ENCODE results near the gene ASCC3.

ASCC3 gene

DNA sequence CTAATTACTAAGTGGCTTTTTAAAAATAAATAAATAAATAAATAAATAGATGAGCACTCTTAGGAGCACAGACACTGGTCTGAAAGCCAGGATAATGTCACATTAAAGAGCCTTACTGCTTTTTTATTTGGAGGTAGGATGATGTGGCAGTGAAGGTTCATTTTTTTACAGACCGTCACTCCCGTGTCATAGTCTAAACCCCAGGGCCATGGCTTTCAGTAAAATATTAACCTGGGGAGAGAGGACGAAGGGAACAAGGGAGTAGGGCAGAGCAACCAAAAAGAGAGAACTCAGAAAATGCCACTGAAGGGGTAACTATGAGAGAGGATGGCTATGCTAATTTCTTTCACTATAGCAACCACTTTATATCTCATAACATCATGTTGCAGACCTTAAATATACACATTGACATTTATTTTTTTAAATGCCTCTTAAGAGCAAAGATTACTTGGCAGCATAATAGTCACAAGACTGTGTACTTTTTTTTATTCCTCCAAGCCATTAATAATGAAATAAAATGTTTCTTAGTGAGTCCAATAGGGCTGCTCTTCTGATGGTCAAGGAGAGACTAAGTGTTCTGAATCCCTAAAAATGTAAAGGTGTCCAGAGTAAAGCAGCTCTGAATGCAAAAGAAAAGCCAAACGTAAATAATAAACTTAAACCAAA lies 315.6 kb downstream of the ASCC3 start:
- no peak for DNase-seq

DNA sequence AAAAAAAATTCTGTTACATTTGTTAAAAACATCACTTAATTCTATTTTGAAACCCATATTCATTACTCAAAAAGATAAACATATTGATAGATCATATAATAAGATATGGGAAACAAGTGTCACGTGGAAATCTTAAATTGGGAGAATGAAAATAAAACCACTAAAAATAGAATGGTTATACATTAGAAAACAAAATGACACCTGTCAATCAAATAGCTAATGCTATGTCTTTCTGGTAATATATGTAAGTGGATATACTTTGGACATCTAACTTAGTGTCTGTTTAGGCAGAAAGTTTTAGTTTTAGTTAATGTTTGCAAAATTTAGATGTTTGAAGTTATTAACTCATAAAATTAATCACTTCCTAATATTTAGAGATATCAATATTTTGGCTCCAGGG lies 321.3 kb downstream of the ASCC3 start:
- DNase-seq = no peak

DNA sequence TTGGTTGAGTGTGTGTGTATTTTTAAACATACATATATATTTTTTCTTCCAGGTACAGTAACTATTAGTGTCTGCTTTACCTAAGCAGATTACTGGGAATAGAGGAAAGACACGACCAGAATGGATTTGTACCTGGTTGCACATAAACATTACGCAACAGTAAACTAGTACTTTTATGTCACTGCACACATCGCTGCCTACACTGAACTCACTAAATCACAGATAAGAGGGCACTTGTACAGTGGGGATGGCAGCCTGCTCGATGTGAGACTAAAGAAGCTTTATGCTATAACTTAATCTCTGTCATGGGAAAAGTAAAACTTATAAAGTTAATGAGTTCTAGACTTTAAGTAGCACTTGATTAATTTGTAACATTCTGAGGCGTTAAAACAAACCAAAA lies 326.9 kb downstream of the ASCC3 start:
- no peak for DNase-seq

DNA sequence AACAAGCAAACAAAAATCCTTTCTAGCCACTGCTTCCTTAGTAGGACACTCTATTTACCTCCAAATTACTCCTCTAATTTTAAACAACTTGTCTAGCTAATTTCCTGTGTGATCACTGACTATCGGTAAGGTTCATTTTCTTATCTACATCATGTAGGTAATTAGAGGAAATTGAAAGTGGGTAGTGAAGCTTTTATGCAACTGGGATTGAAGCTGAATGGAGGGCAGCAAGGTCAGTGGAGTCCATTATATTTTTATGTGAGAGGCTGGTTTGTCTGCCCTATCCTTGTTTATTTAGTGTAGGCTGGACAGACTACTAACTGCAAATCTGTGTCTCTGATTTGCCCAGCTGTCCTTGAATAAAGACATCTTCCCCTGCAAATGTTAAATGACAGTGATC lies 327.9 kb downstream of the ASCC3 start:
- no peak for DNase-seq

- DNase-seq = no peak
These were observed 331.5 kb downstream of the ASCC3 start for GRCh38 chr6:100549406-100550167.

- DNase-seq = no peak
These were observed 343.0 kb downstream of the ASCC3 start for GRCh38 chr6:100538086-100538485.

- no peak for DNase-seq
These were observed 362.5 kb downstream of the ASCC3 start for GRCh38 chr6:100518588-100518987.

GRCh38 chr6:100517633-100518032 lies 363.5 kb downstream of the ASCC3 start:
- no peak for DNase-seq

DNA sequence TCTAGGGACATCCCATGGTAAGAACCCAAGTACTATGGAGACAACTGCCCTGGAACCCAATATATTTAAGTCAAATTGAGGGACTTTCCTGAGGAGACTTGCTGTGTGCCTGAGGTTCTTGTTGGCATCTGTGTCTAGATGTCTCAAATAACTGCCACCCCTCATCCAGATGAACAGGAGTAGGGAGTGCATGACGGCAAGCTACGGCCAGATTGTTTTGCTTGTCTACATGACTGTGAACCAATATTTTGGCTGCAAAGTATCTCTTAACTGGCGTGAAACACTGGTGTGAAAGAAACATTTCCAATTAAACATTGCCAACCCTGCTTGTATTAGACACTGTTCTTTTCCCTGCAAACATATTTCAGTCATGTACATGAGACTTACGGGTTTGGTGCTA lies 364.0 kb downstream of the ASCC3 start:
- no peak for DNase-seq

DNA sequence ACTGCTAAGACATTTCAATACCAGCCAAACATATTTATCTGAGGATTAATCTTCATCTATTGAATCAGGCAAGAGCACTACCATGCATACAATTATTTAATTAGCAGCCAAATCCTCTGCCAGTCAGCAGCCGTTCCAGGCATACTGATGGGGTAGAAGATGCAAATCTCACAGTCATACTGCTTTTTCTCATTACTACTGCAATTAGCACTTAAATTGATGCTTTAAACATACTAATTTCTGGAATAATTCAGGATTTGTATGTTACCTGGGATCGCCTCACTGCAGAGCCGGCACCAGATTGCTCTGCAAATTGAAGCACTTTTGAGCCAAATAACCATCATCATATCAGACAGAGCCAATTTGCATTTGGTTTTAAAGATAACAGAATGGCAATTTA lies 366.5 kb downstream of the ASCC3 start:
- DNase-seq = no peak

DNA sequence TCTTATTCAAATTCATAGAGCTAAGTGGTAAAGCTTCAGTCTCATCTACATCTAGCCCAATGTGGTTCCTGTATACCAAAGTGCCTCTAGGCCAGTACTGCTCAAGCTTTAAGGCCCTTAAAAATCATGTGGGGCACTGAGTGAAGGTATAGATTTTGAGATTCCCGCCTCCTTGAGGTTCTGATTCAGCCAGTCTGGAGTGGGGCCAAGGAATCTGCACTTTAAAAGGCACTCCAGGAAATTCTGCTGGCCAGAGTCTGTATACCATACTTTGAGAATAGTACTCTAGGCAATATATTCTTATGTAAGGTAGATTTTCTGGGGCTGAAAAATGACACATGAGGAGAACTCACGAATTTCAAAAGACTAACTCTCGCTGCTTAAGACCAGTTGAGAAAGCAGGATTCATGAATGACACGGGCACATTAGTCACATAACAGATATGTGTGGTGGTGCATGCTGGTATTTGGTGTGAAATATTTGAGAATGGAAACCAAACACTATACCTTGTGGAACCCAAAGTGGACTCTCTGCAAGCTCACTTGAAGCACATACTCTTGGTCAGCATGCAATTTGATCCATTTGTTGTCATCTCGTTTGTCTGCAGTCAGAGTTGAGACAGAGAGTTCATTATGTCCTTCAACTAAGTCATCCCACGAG lies 368.8 kb downstream of the ASCC3 start:
- DNase-seq = no peak

DNA sequence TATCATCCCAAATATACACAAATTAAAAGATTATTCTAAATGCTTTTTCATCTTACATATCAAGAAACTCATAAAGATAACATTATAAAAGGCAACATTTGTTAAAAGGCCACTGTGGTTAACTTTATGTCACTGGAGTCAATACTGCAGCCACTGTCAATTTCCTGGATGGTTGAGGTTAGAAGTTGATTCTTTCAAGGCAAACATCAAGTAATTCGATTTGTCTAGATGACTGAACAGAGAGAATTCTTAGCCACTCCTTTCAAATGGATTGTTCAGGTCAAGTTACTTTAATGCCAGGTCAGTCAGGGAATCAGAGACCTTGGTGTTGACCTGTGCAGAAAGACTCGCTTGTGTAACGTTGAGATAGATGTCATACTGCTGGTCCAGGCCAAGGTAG lies 372.0 kb downstream of the ASCC3 start:
- no peak for DNase-seq

GRCh38 chr6:100506651-100507050 lies 374.5 kb downstream of the ASCC3 start:
- DNase-seq = no peak

GRCh38 chr6:100504786-100505737 lies 376.1 kb downstream of the ASCC3 start:
- no peak for DNase-seq

DNA sequence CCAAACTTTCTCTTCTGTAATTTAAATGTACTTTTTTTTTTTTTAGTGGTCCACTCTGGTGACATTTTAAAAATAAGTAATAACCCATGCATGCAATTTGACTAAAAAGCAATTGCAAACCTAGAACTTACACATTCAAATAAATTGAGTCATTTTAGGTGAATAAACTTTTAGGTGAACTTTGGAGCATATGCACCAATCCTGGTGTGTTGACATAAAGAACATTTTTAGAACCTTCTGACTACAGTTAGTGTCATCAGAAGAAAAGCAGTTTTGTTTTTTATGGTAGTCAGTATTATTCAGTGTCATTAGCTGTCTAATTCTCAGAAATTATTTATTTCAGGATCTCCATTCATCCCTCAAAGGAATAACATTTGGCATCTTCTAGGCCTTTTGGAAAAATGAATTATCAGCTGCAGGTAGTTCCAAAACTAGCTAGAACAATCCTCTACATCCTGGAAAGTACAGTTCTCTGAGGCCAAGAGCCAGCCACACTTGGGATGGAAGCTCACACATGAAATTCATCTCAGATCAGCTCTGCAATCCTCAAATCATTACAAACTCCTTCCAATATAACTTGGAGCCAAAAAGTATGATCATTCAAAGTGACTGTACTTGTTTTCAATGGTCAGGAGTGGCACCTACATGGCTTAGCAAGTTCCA lies 378.0 kb downstream of the ASCC3 start:
- no peak for DNase-seq

DNA sequence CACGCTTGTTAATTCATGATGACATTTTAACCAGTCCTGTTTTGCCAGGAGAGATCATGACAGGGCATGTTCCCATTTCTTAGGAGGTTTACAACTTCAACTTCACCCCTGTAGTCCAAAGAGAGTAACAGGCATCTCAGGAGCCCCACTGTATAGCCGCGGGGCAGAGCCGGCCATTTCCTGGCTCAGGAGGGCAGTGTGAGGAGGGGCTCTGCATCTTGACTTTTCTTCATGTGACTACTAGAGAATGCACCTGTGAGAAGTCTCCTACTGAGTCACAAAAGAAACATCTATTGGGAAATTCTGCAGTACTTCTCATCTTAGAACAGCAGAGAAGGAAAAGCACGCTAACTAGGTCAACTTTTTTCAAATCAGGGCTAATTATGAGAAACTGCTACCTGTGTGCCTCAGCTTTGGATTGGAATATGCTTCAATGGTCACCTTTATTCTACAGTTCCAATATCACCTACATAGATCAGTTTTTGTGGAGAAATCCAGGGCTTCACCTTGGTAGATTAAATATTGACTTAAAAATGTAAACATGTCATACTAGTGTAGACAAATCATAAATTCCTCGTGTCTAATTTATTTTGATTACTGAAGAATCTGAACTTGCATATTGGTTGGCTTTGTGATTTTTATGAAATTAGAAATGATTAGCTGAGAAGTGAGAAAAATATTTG lies 387.8 kb downstream of the ASCC3 start:
- no peak for DNase-seq

GRCh38 chr6:100491952-100492670 lies 389.0 kb downstream of the ASCC3 start:
- no peak for DNase-seq

DNA sequence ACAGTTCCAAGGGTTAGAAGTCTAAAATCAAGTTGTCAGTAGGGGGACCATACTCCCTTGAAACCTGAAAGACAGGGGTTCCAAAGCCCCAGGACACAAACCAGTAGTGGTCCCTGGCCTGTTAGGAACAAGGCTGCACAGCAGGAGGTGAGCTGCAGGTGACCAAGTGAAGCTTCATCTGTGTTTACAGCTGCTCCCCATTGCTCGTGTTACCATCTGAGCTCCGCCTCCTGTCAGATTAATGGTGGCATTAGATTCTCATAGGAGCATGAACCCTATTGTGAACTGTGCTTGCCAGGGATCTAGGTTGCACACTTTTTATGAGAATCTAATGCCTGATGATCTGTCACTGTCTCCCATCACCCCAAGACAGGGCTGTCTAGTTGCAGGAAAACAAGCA lies 391.1 kb downstream of the ASCC3 start:
- no peak for DNase-seq

GRCh38 chr6:100488244-100488643 lies 392.9 kb downstream of the ASCC3 start:
- no peak for DNase-seq

DNA sequence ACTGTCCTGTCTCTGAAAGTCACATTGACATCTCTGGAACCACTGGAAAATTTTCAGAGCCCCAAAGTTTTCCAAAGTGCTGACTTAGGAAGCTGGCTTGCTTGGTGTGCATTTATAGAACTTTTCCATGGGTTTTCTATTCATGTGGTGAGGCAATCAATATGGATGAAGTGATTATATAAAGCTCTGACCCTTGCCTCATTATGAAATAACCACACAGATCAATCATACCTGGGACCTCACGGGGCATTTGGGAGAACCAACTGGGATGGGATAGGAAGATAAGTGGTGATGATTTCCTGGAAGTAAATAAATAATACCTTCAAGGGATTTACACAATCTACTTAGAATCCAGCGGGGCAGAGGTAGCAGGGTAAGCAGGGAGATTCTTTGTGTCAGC lies 393.5 kb downstream of the ASCC3 start:
- no peak for DNase-seq

- no peak for DNase-seq
These were observed 395.9 kb downstream of the ASCC3 start for GRCh38 chr6:100485268-100485667.

Measured in CD4-positive, alpha-beta T cell treated with Interleukin-4 for 1 hour (primary cell).